AG10803 (cell line): ENCODE results near the gene LSM5.
"Not testable (repeated sequence)": the region's sequence is repeated elsewhere in the genome, so short reads cannot be mapped to it uniquely, and the experiment has no call there.

ENCODE experiments used
- DNase-seq: peaks from one replicate; pipeline ENCODE4 v3.0.0; 2010; ENCODE audit warnings: low read depth
- H3K4me3 ChIP-seq: 2 replicates; pipeline ENCODE4 v1.5.1; 2011; ENCODE audit warnings: mild to moderate bottlenecking, low read length, control low read depth
- CTCF ChIP-seq: conservative IDR thresholded peaks from 2 replicates; pipeline ENCODE4 v1.5.1; 2011; ENCODE audit warnings: mild to moderate bottlenecking, low read length, control low read depth, inconsistent platforms

Gene LSM5

DNA sequence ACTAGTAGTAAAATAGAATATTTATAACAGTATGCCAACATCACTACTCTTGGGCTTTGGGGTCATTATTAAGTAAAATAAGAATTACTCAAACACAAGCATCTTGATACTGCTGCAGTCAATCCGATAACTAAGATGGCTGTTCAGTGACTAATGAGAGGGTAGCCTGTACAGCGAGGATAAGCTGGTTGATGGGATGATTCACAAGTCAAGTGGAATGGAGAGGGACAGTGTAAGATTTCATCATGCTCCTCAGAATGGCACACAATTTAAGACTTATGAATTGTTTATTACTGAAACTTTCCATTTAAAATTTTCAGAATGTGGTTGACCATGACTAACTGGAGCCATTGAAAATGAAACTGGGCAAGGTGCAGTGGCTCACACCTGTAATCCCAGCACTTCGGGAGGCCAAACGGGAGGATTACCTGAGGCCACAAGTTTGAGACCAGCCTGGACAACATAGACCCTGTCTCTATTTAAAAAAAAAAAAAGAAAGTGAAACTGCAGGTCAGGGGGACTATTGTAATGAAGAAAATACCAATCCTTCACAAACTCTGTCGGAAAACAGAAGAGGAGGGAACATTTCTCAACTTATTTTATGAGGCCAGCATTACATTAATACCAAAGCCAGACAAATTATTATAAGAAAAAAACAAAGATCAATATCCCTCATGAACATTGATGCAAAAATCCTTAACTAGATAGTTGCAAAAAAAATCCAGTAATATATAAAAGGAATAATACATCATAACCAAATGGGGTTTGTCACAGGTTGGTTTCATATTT, 16.3 kb upstream of the LSM5 start:
- DNase-seq: peak; percentile 87
- TF ChIP-seq CTCF: no peak
- peak overlapping the region; percentile 7 for H3K4me3 ChIP-seq

GRCh38 chr7:32502728-32503127, 12.5 kb upstream of the LSM5 start:
- no peak for TF ChIP-seq CTCF
- H3K4me3 ChIP-seq: no peak overlapping the region
- no peak for DNase-seq

- no peak overlapping the region for H3K4me3 ChIP-seq
- no peak for TF ChIP-seq CTCF
- DNase-seq: peak; percentile 55
Observed at GRCh38 chr7:32501522-32501921, 11.3 kb upstream of the LSM5 start.

DNA sequence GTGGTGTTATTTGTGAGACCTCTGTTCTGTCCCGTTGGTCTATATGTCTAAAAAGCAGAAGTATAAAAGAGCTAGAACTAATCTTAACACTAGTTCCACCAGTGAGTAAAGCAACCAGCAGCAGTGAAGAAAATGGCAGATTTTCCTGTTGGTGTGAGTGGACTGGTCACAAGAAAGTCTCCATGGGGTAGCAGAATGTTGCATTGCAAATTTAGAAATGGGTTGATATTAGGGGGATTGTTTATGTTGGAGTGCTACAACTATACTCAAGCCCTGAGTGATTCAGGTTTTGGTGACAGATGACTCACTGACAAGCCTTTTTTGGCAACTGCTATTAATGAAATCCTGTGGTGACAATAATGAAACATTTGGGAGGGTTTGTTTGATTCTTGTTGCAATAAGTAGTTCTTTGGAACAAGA, 10.8 kb upstream of the LSM5 start:
- DNase-seq: peak; percentile 74
- no peak for TF ChIP-seq CTCF
- H3K4me3 ChIP-seq: no peak overlapping the region

DNA sequence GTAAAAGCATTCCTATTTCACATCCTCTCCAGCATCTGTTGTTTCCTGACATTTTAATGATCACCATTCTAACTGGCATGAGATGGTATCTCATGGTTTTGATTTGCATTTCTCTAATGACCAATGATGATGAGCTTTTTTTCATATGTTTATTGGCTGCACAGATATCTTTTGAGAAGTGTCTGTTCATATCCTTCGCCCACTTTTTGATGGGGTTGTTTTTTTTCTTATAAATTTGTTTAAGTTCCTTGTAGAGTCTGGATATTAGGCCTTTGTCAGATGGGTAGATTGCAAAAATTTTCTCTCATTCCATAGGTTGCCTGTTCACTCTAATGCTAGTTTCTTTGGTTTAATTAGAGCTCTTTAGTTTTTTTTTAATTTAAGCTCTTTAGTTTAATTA, 10.0 kb upstream of the LSM5 start:
- not testable (repeated sequence) for DNase-seq

GRCh38 chr7:32499755-32500154, 9.6 kb upstream of the LSM5 start:
- not testable (repeated sequence) for DNase-seq, H3K4me3 ChIP-seq

More for the DNA sequence above, 10.0 kb upstream of the LSM5 start:
- H3K4me3 ChIP-seq: not testable (repeated sequence)

GRCh38 chr7:32496052-32496813, 6.1 kb upstream of the LSM5 start:
- H3K4me3 ChIP-seq: peak overlapping the region; percentile 90
- TF ChIP-seq CTCF: no peak
- DNase-seq: peak; percentile 38
